ENCODE data around the gene ADSL.

- TF ChIP-seq, protein P1, sequence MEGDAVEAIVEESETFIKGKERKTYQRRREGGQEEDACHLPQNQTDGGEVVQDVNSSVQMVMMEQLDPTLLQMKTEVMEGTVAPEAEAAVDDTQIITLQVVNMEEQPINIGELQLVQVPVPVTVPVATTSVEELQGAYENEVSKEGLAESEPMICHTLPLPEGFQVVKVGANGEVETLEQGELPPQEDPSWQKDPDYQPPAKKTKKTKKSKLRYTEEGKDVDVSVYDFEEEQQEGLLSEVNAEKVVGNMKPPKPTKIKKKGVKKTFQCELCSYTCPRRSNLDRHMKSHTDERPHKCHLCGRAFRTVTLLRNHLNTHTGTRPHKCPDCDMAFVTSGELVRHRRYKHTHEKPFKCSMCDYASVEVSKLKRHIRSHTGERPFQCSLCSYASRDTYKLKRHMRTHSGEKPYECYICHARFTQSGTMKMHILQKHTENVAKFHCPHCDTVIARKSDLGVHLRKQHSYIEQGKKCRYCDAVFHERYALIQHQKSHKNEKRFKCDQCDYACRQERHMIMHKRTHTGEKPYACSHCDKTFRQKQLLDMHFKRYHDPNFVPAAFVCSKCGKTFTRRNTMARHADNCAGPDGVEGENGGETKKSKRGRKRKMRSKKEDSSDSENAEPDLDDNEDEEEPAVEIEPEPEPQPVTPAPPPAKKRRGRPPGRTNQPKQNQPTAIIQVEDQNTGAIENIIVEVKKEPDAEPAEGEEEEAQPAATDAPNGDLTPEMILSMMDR (conservative IDR thresholded peaks at IDR 0.05 in 1 of 2, IDR thresholded peaks at IDR 0.05 in 1 of 2; ENCODE audit: low read depth in 1 of 2, low read length in 2 of 2): no peak
- TF ChIP-seq EZH2 (IDR thresholded peaks at IDR 0.05; ENCODE audit: low read length, missing control alignments): no peak
These were observed 37.6 kb downstream of the ADSL start for GRCh38 chr22:40383905-40384304.

Data from fibroblast of lung (primary cell).